Stimulated activated CD4-positive, alpha-beta T cell treated with anti-CD3 and anti-CD28 coated beads, Interleukin-15, amount 100 ng/mL, for 24 hours (primary cell): ENCODE measurements around the gene JADE1.

Source experiments
- DNase-seq: peaks from one replicate; pipeline ENCODE4 v3.0.0-alpha.2; 2020

JADE1 gene

GRCh38 chr4:128810871-128811570 lies 1.5 kb downstream of the JADE1 start:
- peak; percentile 87 for DNase-seq

GRCh38 chr4:128811571-128812441 lies 2.3 kb downstream of the JADE1 start:
- peak; percentile 91 for DNase-seq

- peak; percentile 55 for DNase-seq
These were observed 3.1 kb downstream of the JADE1 start for GRCh38 chr4:128812442-128813235.

- no peak for DNase-seq
These were observed 4.5 kb downstream of the JADE1 start for GRCh38 chr4:128813965-128814364.

DNA sequence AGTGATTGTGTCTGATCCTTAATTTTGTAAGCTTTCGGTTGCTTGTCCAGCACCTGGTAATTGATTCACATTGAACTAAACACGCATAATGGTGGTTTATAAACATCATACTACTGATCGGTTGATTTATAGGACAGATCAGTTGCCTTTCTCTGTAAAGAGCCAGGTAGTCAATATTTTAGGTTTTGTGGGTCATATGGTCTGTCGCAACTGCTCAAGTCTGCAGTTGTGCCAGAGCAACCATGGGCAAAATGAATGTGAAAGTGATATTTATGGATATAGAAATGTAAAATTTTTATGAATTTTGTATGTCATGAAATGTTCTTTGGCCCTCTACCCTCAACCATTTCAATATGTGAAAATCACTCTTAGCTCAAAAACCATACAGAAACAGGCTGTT lies 8.9 kb downstream of the JADE1 start:
- no peak for DNase-seq

DNA sequence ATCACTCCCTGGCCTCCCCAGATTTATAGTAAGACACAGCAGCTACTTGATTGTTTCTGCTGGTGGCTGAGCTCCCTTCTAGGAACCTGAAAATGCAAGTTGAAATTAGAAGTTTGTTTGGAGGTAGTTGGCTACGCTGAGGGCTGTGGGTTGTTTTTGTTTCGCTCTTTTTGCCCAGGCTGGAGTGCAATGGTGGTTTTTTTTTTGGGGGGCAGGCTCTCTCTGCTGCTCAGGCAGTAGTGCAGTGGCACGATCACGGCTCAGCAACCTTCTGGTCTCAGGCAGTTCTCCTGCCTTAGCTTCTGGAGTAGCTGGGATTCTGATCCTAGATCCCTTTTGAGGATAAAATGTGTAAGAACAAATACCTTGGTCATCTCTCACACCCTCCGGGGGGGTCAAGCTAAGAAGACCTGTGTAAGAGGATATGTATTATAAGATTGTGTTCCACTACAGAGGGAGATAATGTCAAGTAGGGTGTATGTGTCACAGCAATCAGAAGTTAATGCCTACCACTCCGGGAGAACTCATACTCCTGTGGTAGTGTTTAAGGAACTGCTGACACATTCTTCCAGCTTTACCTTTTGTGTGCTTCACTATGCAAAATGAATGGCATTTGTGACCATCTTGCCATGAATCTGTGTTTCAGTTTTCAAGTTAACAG lies 9.7 kb downstream of the JADE1 start:
- no peak for DNase-seq

DNA sequence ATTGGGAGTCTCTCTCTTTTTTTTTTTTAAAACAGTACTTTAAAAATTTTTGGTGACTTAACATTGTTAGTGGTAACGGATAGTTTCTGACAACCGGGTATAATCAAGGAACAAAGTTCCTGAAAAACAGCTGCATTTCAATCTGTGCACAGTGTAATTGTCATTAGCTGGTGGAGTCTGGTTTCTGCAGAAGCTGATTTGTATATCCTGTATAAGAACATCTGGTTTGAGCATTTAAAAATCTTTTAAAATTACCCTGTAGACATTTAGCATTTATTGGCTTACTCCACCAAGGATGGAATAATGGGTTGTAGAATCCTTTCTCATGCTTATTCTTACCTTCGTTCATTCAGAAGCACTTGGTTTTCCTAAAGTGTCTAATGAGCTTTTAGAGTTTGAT lies 11.2 kb downstream of the JADE1 start:
- DNase-seq = no peak

GRCh38 chr4:128821151-128821550 lies 11.7 kb downstream of the JADE1 start:
- DNase-seq = no peak

DNA sequence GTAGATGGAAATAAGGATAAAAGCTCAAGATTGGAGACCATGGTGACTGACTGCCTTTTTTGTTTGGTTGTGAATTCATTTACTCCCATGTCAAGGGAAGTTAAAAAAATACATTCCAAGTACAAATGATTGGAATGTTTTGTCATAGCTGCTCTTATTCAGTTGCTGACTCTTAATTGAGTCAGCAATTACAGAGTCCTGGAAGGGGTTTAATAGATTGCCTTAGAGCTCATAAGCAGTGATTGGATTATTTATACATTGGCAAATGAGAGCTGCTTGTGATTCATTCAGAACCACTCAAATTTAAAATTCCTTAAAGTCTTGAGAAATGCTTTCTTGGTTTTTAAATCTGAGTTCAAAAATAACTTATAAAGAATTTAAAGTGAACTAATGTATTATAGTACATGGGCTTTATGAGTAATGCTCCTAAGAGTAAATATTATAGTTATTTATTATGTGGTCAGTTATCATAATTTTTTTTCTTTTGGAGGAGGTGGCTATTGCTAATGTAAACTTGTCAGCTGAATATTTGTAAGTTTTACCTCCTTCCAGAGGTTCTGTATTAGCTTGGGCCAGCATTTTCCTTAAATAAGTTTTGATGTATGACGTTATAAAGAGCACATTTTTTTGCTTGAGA lies 13.6 kb downstream of the JADE1 start:
- DNase-seq = no peak

DNA sequence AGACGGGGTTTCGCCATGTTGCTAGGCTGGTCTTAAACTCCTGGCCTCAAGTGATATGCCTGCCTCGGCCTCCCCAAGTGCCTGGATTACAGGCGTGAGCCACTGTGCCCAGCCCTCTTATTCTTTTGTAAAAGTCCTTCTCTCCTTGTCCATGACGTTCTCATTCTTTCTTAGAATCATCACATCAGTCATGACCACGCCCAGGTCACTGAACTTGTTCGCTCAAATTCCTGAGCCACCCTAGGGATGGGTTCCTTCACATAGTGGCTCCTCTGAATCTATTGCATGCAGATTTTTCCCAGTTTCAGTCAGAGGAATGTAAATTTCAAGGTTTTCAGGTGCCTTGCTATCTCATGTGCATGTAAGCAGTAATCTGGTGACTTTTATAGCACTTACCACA lies 15.7 kb downstream of the JADE1 start:
- no peak for DNase-seq

- no peak for DNase-seq
These were observed 17.8 kb downstream of the JADE1 start for GRCh38 chr4:128827296-128827695.

DNA sequence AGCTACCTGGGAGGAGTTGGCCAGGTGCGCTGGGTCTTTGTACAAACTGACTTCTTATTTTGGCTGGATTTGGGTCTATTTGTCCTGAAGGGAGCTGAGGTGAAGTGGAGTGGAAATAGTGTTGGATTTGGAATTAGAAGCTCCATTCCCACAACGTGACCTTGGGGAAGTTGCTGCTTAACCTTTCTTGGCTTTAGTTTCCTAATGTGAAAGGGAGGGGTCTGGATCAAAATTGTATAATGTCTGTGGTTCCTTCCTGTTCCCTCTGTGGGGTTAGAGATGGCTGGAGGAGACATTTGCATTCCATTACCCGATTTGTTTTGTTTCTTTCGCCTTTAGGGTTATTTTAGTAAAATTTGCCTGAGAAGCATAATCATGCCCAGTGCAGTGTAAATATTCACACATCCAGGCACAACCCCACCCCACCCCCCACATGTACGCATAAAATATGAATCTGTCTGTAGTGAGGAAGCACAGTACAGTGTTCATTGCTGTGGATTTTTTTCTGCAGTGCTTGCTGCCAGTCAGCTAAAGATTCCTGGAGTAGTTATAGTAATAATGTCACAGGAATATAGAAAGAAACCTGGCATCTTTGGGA lies 21.5 kb downstream of the JADE1 start:
- no peak for DNase-seq

DNA sequence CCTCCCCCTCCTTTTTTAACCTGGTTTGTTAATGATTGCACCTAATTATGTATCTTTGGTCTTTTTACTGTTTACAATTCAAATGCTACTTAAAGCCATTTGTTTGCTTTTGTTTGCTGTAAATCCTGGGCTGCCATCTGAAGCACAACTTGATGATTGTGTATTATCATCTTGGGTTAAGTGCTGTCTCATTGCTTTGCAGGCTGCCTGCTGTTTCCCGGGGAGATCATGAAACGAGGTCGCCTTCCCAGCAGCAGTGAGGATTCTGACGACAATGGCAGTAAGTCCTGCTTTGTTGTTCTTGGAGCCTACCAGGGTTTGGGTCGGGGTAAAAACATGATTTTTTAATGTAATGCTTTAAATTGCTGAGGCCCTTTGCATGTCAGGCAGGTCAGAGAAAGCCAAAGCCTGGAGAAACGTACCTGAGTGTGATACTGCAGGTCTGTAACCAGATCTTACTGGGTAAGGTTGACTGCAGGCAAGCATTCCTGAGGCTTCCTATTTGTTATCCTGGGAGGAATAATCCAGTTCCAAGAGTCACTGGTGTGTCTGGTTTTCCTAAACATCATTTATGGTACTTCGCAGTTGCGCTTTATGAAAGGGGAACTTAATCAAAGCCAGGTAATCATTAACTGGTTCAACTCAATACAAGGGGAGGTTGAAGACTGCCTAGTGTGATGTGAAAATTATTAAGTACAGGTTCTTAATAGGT lies 22.2 kb downstream of the JADE1 start:
- no peak for DNase-seq

DNA sequence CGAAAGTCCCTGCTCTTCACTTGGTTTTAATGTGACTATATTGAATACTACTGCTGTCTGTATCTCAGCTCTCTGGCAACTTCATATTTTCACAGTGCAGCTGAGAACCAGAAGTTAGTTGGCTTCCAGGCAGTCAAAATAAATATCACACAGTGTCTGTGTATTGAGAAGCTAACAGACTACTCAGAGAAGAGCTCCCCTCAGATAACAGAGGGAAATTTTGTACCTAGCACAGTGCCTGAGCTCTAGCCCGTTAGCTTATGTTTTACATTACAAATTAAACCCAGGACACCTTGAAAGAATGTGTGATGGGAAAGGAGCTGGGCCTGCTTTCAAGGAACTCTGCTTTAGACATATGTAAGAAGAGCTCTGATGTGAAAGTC lies 22.7 kb downstream of the JADE1 start:
- DNase-seq = no peak

GRCh38 chr4:128835498-128836222 lies 26.2 kb downstream of the JADE1 start:
- no peak for DNase-seq

DNA sequence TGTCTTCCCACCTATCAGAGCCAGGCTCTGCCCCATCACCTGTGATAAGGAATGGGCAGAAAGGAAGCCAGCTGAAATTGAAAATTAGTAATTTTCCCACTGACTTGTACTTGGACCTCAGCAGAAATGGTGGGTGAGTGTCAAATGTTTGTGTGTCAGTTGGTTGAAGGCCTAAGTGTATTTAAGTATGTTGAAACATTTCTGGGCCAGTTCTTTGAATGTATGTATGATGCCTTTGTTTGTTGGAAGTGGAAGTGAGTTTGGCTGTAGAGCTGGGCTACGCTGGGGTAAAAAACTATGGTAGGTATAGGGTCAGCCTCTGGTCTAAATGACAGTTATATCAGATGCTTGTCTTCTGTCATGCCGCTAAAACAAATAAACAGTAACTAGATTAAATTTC lies 27.7 kb downstream of the JADE1 start:
- no peak for DNase-seq

- DNase-seq = no peak
These were observed 28.2 kb downstream of the JADE1 start for GRCh38 chr4:128837679-128838078.

DNA sequence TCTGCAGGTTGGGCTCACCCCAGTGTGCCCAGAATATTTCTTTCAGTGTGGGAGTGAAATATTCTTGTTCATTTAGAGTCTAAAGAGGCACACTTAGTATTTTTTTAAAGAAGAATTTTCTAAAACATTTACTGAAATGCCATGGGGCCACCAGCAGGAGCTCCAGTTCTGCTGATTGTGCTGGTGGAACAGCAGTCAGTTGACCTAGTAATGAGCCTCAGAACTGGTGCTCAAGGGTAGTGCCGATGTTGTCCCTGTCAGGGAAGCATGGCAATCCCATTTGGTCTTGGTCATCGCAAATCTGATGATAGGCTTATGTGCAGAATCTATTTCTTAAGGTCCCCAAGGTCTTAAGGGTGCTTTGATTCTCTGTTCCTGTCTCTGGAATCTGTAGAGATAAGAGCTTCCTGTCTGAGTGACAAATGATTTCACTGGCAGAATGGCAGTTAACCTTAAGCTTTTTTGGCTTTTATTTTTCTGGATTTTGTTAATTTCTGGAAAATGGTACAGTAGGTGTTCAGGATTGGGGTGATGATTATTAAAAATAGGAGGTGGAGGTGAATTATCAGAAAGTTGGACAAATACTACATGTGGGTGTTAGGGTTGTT lies 31.3 kb downstream of the JADE1 start:
- DNase-seq = no peak

DNA sequence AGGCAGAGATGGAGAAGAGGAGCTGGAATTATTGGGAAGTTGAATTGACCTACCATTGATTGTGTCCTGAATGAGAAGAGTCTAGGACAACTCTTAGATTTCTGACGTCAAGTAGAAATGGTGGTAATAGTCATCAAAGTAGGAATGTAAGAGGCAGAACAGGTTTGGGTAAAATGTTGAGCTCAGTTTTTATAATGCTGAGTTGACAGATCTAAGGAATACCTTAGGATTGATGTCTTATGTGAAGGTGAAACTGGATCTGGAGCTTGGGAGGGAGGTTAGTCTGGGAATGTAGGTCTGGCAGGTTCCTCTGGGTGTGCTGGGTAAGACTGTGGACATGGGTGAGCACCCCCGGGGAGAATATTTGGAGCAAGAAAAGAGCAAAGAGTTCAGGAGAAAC lies 31.9 kb downstream of the JADE1 start:
- no peak for DNase-seq

GRCh38 chr4:128844931-128845330 lies 35.4 kb downstream of the JADE1 start:
- no peak for DNase-seq
